Measurements from ENCODE around the gene KBTBD8. TPM values are rescaled to one million over a fixed set of nuclear protein-coding genes. Genes with fewer than 3 reads are reported as not detected.

The KBTBD8 gene
- total and polyA plus RNA-seq, 3 donors from 2014 or later = 8.4 to 12.2 (median 10.0) TPM

- no peak overlapping the region for H3K4me3 ChIP-seq
- no peaks in the 10 kb centered on the region for H3K36me3 ChIP-seq (ENCODE audit: low read depth, missing control alignments)
- no peaks in the 10 kb centered on the region for H3K9me3 ChIP-seq
- no peak for DNase-seq
- WGBS, 2 donors = 78 to 95% methylated on average over 5 of the region's 5 CpGs
- no peaks in the 10 kb centered on the region for H3K4me1 ChIP-seq
- TF ChIP-seq POLR2A (IDR thresholded peaks at IDR 0.05) (no peak), CTCF (IDR thresholded peaks at IDR 0.05) (no peak)
- H3K27ac ChIP-seq = no peak overlapping the region
- intact Hi-C loops (cut with DNase I; ENCODE audit: low total_unique reads) = no loop called here
- H3K27me3 ChIP-seq = no peaks in the 10 kb centered on the region
Measured at GRCh38 chr3:66986406-66986805, 11.7 kb upstream of the KBTBD8 start.

GRCh38 chr3:66989241-66989640, 8.9 kb upstream of the KBTBD8 start:
- 34 to 36% methylated on average over 6 of the region's 6 CpGs for WGBS, 2 donors
- Histone ChIP-seq H3K36me3 (ENCODE audit: low read depth, missing control alignments) (no peaks in the 10 kb centered on the region), H3K4me1 (no peaks in the 10 kb centered on the region), H3K27ac (no peak overlapping the region), H3K4me3 (no peak overlapping the region), H3K9me3 (no peaks in the 10 kb centered on the region), H3K27me3 (no peaks in the 10 kb centered on the region)
- TF ChIP-seq POLR2A (IDR thresholded peaks at IDR 0.05) (no peak), CTCF (IDR thresholded peaks at IDR 0.05) (no peak)
- no peak for DNase-seq
- intact Hi-C loops (cut with DNase I; ENCODE audit: low total_unique reads) = no loop called here

- WGBS, 2 donors = 55 to 66% methylated on average over 7 of the region's 7 CpGs
- no peaks in the 10 kb centered on the region for H3K36me3 ChIP-seq (ENCODE audit: low read depth, missing control alignments)
- H3K9me3 ChIP-seq = no peaks in the 10 kb centered on the region
- H3K27ac ChIP-seq = no peak overlapping the region
- DNase-seq = peak; percentile 33
- H3K4me1 ChIP-seq = no peaks in the 10 kb centered on the region
- peak overlapping the region in 1 of 2 donors; percentile 10 for H3K4me3 ChIP-seq
- intact Hi-C loops (cut with DNase I; ENCODE audit: low total_unique reads) = no loop called here
- no peak for TF ChIP-seq POLR2A (IDR thresholded peaks at IDR 0.05)
- TF ChIP-seq CTCF (IDR thresholded peaks at IDR 0.05) = peak in 1 of 3 experiments; percentile 5
- H3K27me3 ChIP-seq = no peaks in the 10 kb centered on the region
Measured at GRCh38 chr3:66989860-66990696, 8.0 kb upstream of the KBTBD8 start.

GRCh38 chr3:66991459-66991858, 6.6 kb upstream of the KBTBD8 start:
- Histone ChIP-seq H3K9me3 (no peaks in the 10 kb centered on the region), H3K36me3 (ENCODE audit: low read depth, missing control alignments) (no peaks in the 10 kb centered on the region), H3K27me3 (no peaks in the 10 kb centered on the region), H3K4me1 (no peaks in the 10 kb centered on the region), H3K27ac (no peak overlapping the region), H3K4me3 (no peak overlapping the region)
- WGBS, 2 donors = 90 to 95% methylated on average over 1 of the region's 1 CpG
- TF ChIP-seq POLR2A (IDR thresholded peaks at IDR 0.05) (no peak), CTCF (IDR thresholded peaks at IDR 0.05) (no peak)
- intact Hi-C loops (cut with DNase I; ENCODE audit: low total_unique reads) = no loop called here
- no peak for DNase-seq

- WGBS, 2 donors = 83 to 88% methylated on average over 3 of the region's 3 CpGs
- Histone ChIP-seq H3K4me1 (no peaks in the 10 kb centered on the region), H3K27me3 (no peaks in the 10 kb centered on the region), H3K4me3 (no peak overlapping the region), H3K36me3 (ENCODE audit: low read depth, missing control alignments) (no peaks in the 10 kb centered on the region), H3K27ac (no peak overlapping the region), H3K9me3 (no peaks in the 10 kb centered on the region)
- TF ChIP-seq CTCF (IDR thresholded peaks at IDR 0.05) (no peak), POLR2A (IDR thresholded peaks at IDR 0.05) (no peak)
- no peak for DNase-seq
- intact Hi-C loops (cut with DNase I; ENCODE audit: low total_unique reads) = no loop called here
Measured at GRCh38 chr3:66993082-66993481, 5.0 kb upstream of the KBTBD8 start.

Measured in testis (tissue), 3 donors.